K562 (cell line): ENCODE results near the gene OBSL1. TPM values are rescaled to one million over a fixed set of nuclear protein-coding genes. Genes with fewer than 3 reads are reported as not detected.

ENCODE experiments used
- ATF1 ChIP-seq, 2 experiments: fragments of 450-650 bp in 1 of 2; IDR thresholded peaks; 2 replicates each; pipeline ENCODE4 v1.6.1; 2016; ENCODE audit warnings: missing compliant biosample characterization in 1 of 2, missing genetic modification characterization in 1 of 2
- E2F8 ChIP-seq: fragments of 450-650 bp; IDR thresholded peaks from 2 replicates; pipeline ENCODE4 v1.7.1; 2018; ENCODE audit warnings: mild to moderate bottlenecking, low read depth; ENCODE audit not compliant: partially characterized antibody
- ETS1 ChIP-seq: conservative IDR thresholded peaks from 2 replicates; pipeline ENCODE4 v1.6.1; 2011; ENCODE audit warnings: low read depth, mild to moderate bottlenecking, low read length; ENCODE audit not compliant: control insufficient read depth
- HMGXB4 ChIP-seq: sonication (generic); formaldehyde crosslinking; IDR thresholded peaks from 2 replicates; pipeline ENCODE4 v1.8.1; 2023; ENCODE audit warnings: mild to moderate bottlenecking, missing genetic modification reagents
- NKRF ChIP-seq: fragments of 450-650 bp; IDR thresholded peaks from 2 replicates; pipeline ENCODE4 v1.6.1; 2016; ENCODE audit warnings: borderline replicate concordance
- PREB ChIP-seq: sonication (generic); formaldehyde crosslinking; IDR thresholded peaks from 2 replicates; pipeline ENCODE4 v1.8.1; 2023; ENCODE audit warnings: mild to moderate bottlenecking, missing genetic modification reagents
- SMAD2 ChIP-seq: fragments of 150-350 bp; IDR thresholded peaks from 2 replicates; pipeline ENCODE4 v1.6.1; 2014; ENCODE audit warnings: low read depth, mild to moderate bottlenecking, low read length
- SMARCB1 ChIP-seq: IDR thresholded peaks from 2 replicates; pipeline ENCODE4 v1.6.1; 2011; ENCODE audit warnings: improper control_type of control experiment, low read depth; ENCODE audit not compliant: insufficient read length
- YBX1 ChIP-seq: fragments of 450-650 bp; IDR thresholded peaks from 2 replicates; pipeline ENCODE4 v1.7.1; 2016; ENCODE audit warnings: mild to moderate bottlenecking
- ZNF609 ChIP-seq: sonication (generic); formaldehyde crosslinking; IDR thresholded peaks from 2 replicates; pipeline ENCODE4 v1.8.1; 2023; ENCODE audit warnings: missing genetic modification reagents, mild to moderate bottlenecking, borderline replicate concordance
- ZNF76 ChIP-seq: fragments of 250-450 bp; sonication (Bioruptor Pico); IDR thresholded peaks from 2 replicates; pipeline ENCODE4 v1.4.0; 2020; ENCODE audit warnings: mild to moderate bottlenecking, moderate library complexity, borderline replicate concordance
- polyA plus RNA-seq, 8 experiments: library from polyadenylated mRNA; depleted of rRNA in 4 of 8; stranded (reverse) in 5 of 8; unstranded in 3 of 8; fragments of >200 nt; fragmentation: Nextera tagmentation in 2 of 8; fragmentation: Illumina TruSeq in 1 of 8; extraction: Ambion mirVana in 2 of 8; extraction: Trizol in 1 of 8; gene quantifications; 2 replicates each; pipeline versions ENCODE4 v1.2.1 to v1.2.3, GENCODE V29; 2011 to 2014; ENCODE audit warnings: inconsistent platforms in 1 of 8, missing spikeins in 1 of 8
- total RNA-seq, 7 experiments: library from RNA; depleted of rRNA in 6 of 7; stranded (reverse); fragments of >200 nt in 6 of 7; fragmentation: Illumina TruSeq in 2 of 7; extraction: Trizol in 2 of 7; gene quantifications; 2 replicates each; pipeline versions ENCODE4 v1.2.1 to v1.2.3, GENCODE V29; 2011 to 2021; ENCODE audit warnings: low replicate concordance in 1 of 7

Gene OBSL1
- total and polyA plus RNA-seq, 9 of the 15 experiments (the other 6 are each of a cell fraction or from before 2014, with no cell fraction given): 1.2 to 26.6 (median 8.6) TPM

- TF ChIP-seq NKRF (peak; percentile 23; the same call in 1 of the 2 replicates), ATF1 (CRISPR knock-in tag; IDR thresholded peaks at IDR 0.05) (peak; percentile 86), ATF1 (tag; IDR thresholded peaks at IDR 0.05) (peak; percentile 99), E2F8 (peak; percentile 72), SMARCB1 (no peak), PREB (no peak), ETS1 (0 out of 2 replicates have a peak, but pooled peaks have one; percentile 10), SMAD2 (no peak), YBX1 (no peak), ZNF609 (CRISPR knock-in tag) (no peak), HMGXB4 (no peak), ZNF76 (no peak)
Observed at GRCh38 chr2:219543596-219544358, 27.6 kb downstream of the OBSL1 start, which contains the start of the genes CHPF and TMEM198 (continued).
